Caco-2 (cell line): ENCODE measurements around the gene MACROD2. TPM values are rescaled to one million over a fixed set of nuclear protein-coding genes. Genes with fewer than 3 reads are reported as not detected.

ENCODE experiments used
- BruUV-seq: library from RNA; stranded (reverse); fragments of 400-500 nt; replicated peaks from 2 replicates; lab custom pipeline; 2021; lab: Mats Ljungman, UMichigan
- CTCF ChIA-PET: fragments of 300-600 bp; sonication (Branson Sonifier 250); formaldehyde crosslinking; loops from one replicate; lab custom pipeline; 2022; ENCODE audit warnings: antibody characterized with exemption; lab: Charles Lee
- POLR2A ChIA-PET: fragments of 300-600 bp; sonication (Branson Sonifier 250); formaldehyde crosslinking; loops from one replicate; lab custom pipeline; 2022; ENCODE audit warnings: antibody characterized with exemption; lab: Charles Lee
- DNase-seq, 2 experiments: peaks; one replicate each; pipeline versions ENCODE4 v3.0.0 to v3.0.0-alpha.2; 2020 to 2022
- H3K27me3 ChIP-seq: replicated peaks from 2 replicates; pipeline ENCODE4 v1.6.0; 2011; ENCODE audit warnings: low read length; ENCODE audit not compliant: control insufficient read depth, insufficient read depth
- H3K36me3 ChIP-seq: 2 replicates; pipeline ENCODE4 v1.5.1; 2011; ENCODE audit warnings: low read length; ENCODE audit not compliant: control insufficient read depth, insufficient read depth
- H3K4me1 ChIP-seq: fragments of 250-450 bp; sonication (Bioruptor Pico); 2 replicates; pipeline ENCODE4 v1.5.1; 2020; ENCODE audit warnings: mild to moderate bottlenecking
- H3K4me3 ChIP-seq: 2 replicates; pipeline ENCODE4 v1.5.1; 2011; ENCODE audit warnings: low read depth, mild to moderate bottlenecking, control low read depth, low read length
- H3K9me3 ChIP-seq: fragments of 250-450 bp; sonication (Bioruptor Pico); 2 replicates; pipeline ENCODE4 v1.5.1; 2020; ENCODE audit warnings: mild to moderate bottlenecking, moderate library complexity
- H3K27ac Mint-ChIP-seq: one replicate; pipeline ENCODE4 v1.8.0; 2022; ENCODE audit warnings: mixed read lengths; ENCODE audit not compliant: unreplicated experiment
- H3K27me3 Mint-ChIP-seq: one replicate; pipeline ENCODE4 v1.8.0; 2022; ENCODE audit warnings: mixed read lengths; ENCODE audit not compliant: insufficient read depth, unreplicated experiment
- H3K36me3 Mint-ChIP-seq: one replicate; pipeline ENCODE4 v1.8.0; 2022; ENCODE audit warnings: mild to moderate bottlenecking, mixed read lengths; ENCODE audit not compliant: insufficient read depth, unreplicated experiment
- H3K4me1 Mint-ChIP-seq: one replicate; pipeline ENCODE4 v1.8.0; 2022; ENCODE audit warnings: low read depth, mixed read lengths; ENCODE audit not compliant: unreplicated experiment
- H3K4me3 Mint-ChIP-seq: one replicate; pipeline ENCODE4 v1.8.0; 2022; ENCODE audit warnings: mild to moderate bottlenecking, moderate library complexity, mixed read lengths; ENCODE audit not compliant: unreplicated experiment
- H3K9me3 Mint-ChIP-seq: one replicate; pipeline ENCODE4 v1.8.0; 2022; ENCODE audit warnings: mixed read lengths; ENCODE audit not compliant: unreplicated experiment
- CTCF ChIP-seq, 2 experiments: fragments of 200-600 bp in 1 of 2; IDR thresholded peaks; 1 replicate in 1 of 2; 2 replicates in 1 of 2; pipeline versions ENCODE4 v1.5.1 to v1.8.0; 2011 to 2022; ENCODE audit warnings: antibody characterized with exemption in 1 of 2, control low read depth in 1 of 2, inconsistent platforms in 1 of 2, low read depth in 1 of 2, low read length in 1 of 2, mild to moderate bottlenecking in 1 of 2, moderate library complexity in 1 of 2; ENCODE audit not compliant: insufficient read depth in 1 of 2, severe bottlenecking in 1 of 2, unreplicated experiment in 1 of 2
- intact Hi-C: fragments of 100-400 bp; cut with micrococcal nuclease; formaldehyde crosslinking; loops from one replicate; pipeline ENCODE4 v1.10.0; 2022; ENCODE audit not compliant: unreplicated experiment
- total RNA-seq: library from RNA; stranded (reverse); gene quantifications from 2 replicates; pipeline ENCODE4 v1.2.3, GENCODE V29; 2022

Gene MACROD2
- total RNA-seq, 1 experiment from 2014 or later: 6.4 TPM

DNA sequence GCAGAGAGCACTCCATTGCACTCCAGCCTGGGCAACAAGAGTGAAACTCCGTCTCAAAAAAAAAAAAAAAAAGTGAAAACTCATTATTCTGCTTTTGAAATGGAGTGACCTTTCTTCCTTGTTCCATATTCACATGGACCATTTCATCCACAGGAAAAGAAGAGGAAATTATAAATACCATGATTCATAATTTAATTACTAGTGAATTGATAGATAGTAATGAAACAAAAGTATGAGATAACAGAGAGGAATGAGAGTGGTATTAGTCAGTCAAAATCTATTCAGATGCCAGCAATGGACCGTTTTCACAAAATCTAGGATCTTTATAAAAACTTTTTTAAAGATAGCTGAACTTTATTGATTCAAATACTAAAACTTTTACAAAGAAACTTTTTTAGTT is 785.2 kb downstream of the MACROD2 start:
- no peak overlapping the region for H3K27ac Mint-ChIP-seq
- BruUV-seq: no TSS peak
- H3K9me3 Mint-ChIP-seq: no peaks in the 10 kb centered on the region
- no peaks in the 10 kb centered on the region for H3K27me3 ChIP-seq
- CTCF ChIA-PET: no interaction called here
- no peak for TF ChIP-seq CTCF (IDR thresholded peaks at IDR 0.05; ENCODE audit: insufficient read depth in 1 of 2, low read depth in 1 of 2, low read length in 1 of 2, severe bottlenecking in 1 of 2, unreplicated experiment in 1 of 2)
- H3K4me1 ChIP-seq: 0 out of 2 replicates have a peak, but pooled peaks cover 1% of the 10 kb centered on the region
- H3K4me1 Mint-ChIP-seq: peaks cover 8% of the 10 kb centered on the region
- no peak for DNase-seq
- H3K36me3 ChIP-seq: no peaks in the 10 kb centered on the region
- intact Hi-C loops: no loop called here
- POLR2A ChIA-PET: interaction anchor here (0.7 kb wide), 1 partner anchor 205 kb away, joined by 3 read pairs; no protein-coding TSS in a partner anchor
- H3K4me3 Mint-ChIP-seq: no peak overlapping the region
- no peaks in the 10 kb centered on the region for H3K27me3 Mint-ChIP-seq
- no peaks in the 10 kb centered on the region for H3K9me3 ChIP-seq
- no peak overlapping the region for H3K4me3 ChIP-seq
- no peaks in the 10 kb centered on the region for H3K36me3 Mint-ChIP-seq

GRCh38 chr20:14782731-14783130 is 787.4 kb downstream of the MACROD2 start:
- no peaks in the 10 kb centered on the region for H3K27me3 Mint-ChIP-seq
- no peaks in the 10 kb centered on the region for H3K27me3 ChIP-seq
- ChIA-PET CTCF (no interaction called here), POLR2A (no interaction called here)
- H3K36me3 ChIP-seq: no peaks in the 10 kb centered on the region
- H3K36me3 Mint-ChIP-seq: no peaks in the 10 kb centered on the region
- no peak for TF ChIP-seq CTCF (IDR thresholded peaks at IDR 0.05; ENCODE audit: insufficient read depth in 1 of 2, low read depth in 1 of 2, low read length in 1 of 2, severe bottlenecking in 1 of 2, unreplicated experiment in 1 of 2)
- no TSS peak for BruUV-seq
- H3K4me1 Mint-ChIP-seq: peaks cover 16% of the 10 kb centered on the region
- H3K4me1 ChIP-seq: peaks cover 8% of the 10 kb centered on the region
- DNase-seq: no peak
- H3K27ac Mint-ChIP-seq: no peak overlapping the region
- intact Hi-C loops: no loop called here
- H3K9me3 ChIP-seq: no peaks in the 10 kb centered on the region
- H3K9me3 Mint-ChIP-seq: no peaks in the 10 kb centered on the region
- H3K4me3 Mint-ChIP-seq: no peak overlapping the region
- no peak overlapping the region for H3K4me3 ChIP-seq

DNA sequence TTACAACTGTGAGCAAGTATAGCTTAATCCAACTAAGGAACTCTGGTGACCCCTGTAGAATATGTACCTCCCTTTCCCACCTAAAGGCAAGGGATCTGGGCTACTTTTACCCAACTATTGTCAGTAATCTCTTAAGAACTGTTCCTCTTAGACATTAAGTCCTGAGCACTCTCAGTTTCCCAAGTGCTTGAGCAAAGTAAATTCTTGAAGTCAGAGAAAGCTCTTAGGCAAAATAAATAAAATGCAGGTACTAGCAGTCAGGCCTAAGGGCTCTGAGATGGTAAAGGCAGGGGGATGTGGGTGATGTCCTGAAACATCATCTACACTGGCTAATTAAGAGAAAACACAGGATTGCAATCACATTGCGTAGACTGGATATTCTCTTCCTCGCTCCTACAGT is 788.5 kb downstream of the MACROD2 start:
- H3K9me3 Mint-ChIP-seq: no peaks in the 10 kb centered on the region
- no TSS peak for BruUV-seq
- peaks cover 19% of the 10 kb centered on the region for H3K4me1 Mint-ChIP-seq
- H3K36me3 Mint-ChIP-seq: no peaks in the 10 kb centered on the region
- no peaks in the 10 kb centered on the region for H3K9me3 ChIP-seq
- H3K36me3 ChIP-seq: no peaks in the 10 kb centered on the region
- H3K4me3 ChIP-seq: no peak overlapping the region
- no peak for TF ChIP-seq CTCF (IDR thresholded peaks at IDR 0.05; ENCODE audit: insufficient read depth in 1 of 2, low read depth in 1 of 2, low read length in 1 of 2, severe bottlenecking in 1 of 2, unreplicated experiment in 1 of 2)
- CTCF ChIA-PET: no interaction called here
- intact Hi-C loops: no loop called here
- no peak overlapping the region for H3K4me3 Mint-ChIP-seq
- no peak for DNase-seq
- H3K27me3 ChIP-seq: no peaks in the 10 kb centered on the region
- H3K4me1 ChIP-seq: peaks cover 11% of the 10 kb centered on the region
- POLR2A ChIA-PET: no interaction called here
- no peaks in the 10 kb centered on the region for H3K27me3 Mint-ChIP-seq
- H3K27ac Mint-ChIP-seq: no peak overlapping the region
